Panc1 (cell line): Measurements from ENCODE around the gene DDAH1. TPM values are rescaled to one million over a fixed set of nuclear protein-coding genes. Genes with fewer than 3 reads are reported as not detected.

Experiments
- ATAC-seq: fragments of 200-7000 bp; cut with Tn5 transposase; 2 replicates; pipeline ENCODE4 v1.9.1; 2020; ENCODE audit warnings: mild to moderate bottlenecking, moderate library complexity
- BruUV-seq: library from RNA; stranded (reverse); fragments of 400-500 nt; replicated peaks from 2 replicates; lab custom pipeline; 2021; lab: Mats Ljungman, UMichigan
- CTCF ChIA-PET: fragments of 300-600 bp; sonication (Branson Sonifier 250); formaldehyde crosslinking; loops from one replicate; lab custom pipeline; 2022; ENCODE audit warnings: antibody characterized with exemption; lab: Charles Lee
- POLR2A ChIA-PET: fragments of 300-600 bp; sonication (Branson Sonifier 250); formaldehyde crosslinking; loops from one replicate; lab custom pipeline; 2022; ENCODE audit warnings: antibody characterized with exemption; lab: Charles Lee
- DNase-seq: peaks from one replicate; pipeline ENCODE4 v3.0.0-alpha.2; 2010; ENCODE audit warnings: low read depth, low spot score
- H3K27ac ChIP-seq: 2 replicates; pipeline ENCODE4 v1.5.1; 2011; ENCODE audit warnings: mild to moderate bottlenecking, low read length, inconsistent platforms
- H3K27me3 ChIP-seq: fragments of 200-500 bp; sonication (Bioruptor generic); 2 replicates; pipeline ENCODE4 v1.6.0; 2014; ENCODE audit warnings: low read length, inconsistent platforms; ENCODE audit not compliant: control insufficient read depth, insufficient read depth
- H3K36me3 ChIP-seq: fragments of 200-500 bp; sonication (Bioruptor generic); 2 replicates; pipeline ENCODE4 v1.5.1; 2014; ENCODE audit warnings: inconsistent platforms, mild to moderate bottlenecking, low read length, moderate library complexity; ENCODE audit not compliant: control insufficient read depth, insufficient read depth
- H3K4me1 ChIP-seq: 2 replicates; pipeline ENCODE4 v1.5.1; 2011; ENCODE audit warnings: inconsistent platforms, mild to moderate bottlenecking, low read length, moderate library complexity; ENCODE audit not compliant: control insufficient read depth, insufficient read depth
- H3K4me3 ChIP-seq, 2 experiments: 2 replicates each; pipeline ENCODE4 v1.5.1; 2011 to 2012; ENCODE audit warnings: low read depth in 2 of 2, low read length in 2 of 2, mild to moderate bottlenecking in 2 of 2, inconsistent platforms in 1 of 2, moderate library complexity in 1 of 2
- H3K9me3 ChIP-seq: fragments of 200-500 bp; sonication (Bioruptor generic); 2 replicates; pipeline ENCODE4 v1.5.1; 2014; ENCODE audit warnings: low read depth, mild to moderate bottlenecking, inconsistent platforms, low read length, moderate library complexity; ENCODE audit not compliant: control insufficient read depth, insufficient read depth
- CTCF ChIP-seq: fragments of 450-650 bp; IDR thresholded peaks from 2 replicates; pipeline ENCODE4 v1.5.1; 2017; ENCODE audit warnings: mild to moderate bottlenecking
- POLR2AphosphoS5 ChIP-seq: IDR thresholded peaks from 2 replicates; pipeline ENCODE4 v1.6.1; 2012; ENCODE audit warnings: mild to moderate bottlenecking, low read depth, low read length, moderate library complexity
- REST ChIP-seq, 2 experiments: IDR thresholded peaks; 2 replicates each; pipeline ENCODE4 v1.6.1; 2011 to 2012; ENCODE audit warnings: low read depth in 2 of 2, control low read depth in 1 of 2, low read length in 1 of 2, mild to moderate bottlenecking in 1 of 2, moderate library complexity in 1 of 2; ENCODE audit not compliant: insufficient read depth in 1 of 2
- SIN3A ChIP-seq: IDR thresholded peaks from 2 replicates; pipeline ENCODE4 v1.6.1; 2012; ENCODE audit warnings: low read depth, mild to moderate bottlenecking, low read length, moderate library complexity, borderline replicate concordance; ENCODE audit not compliant: insufficient read depth
- TCF7L2 ChIP-seq: IDR thresholded peaks from 2 replicates; pipeline ENCODE4 v1.6.1; 2011; ENCODE audit warnings: mild to moderate bottlenecking, low read depth, low read length, inconsistent platforms
- in situ Hi-C: cut with HindIII; loops from 2 replicates; pipeline ENCODE4 v1.10.0; 2016; ENCODE audit warnings: low sequenced_read_pairs, low pct_unique_long_range_greater_than_20kb
- intact Hi-C: fragments of 100-400 bp; cut with micrococcal nuclease; formaldehyde crosslinking; loops from one replicate; pipeline ENCODE4 v1.10.0; 2022; ENCODE audit not compliant: unreplicated experiment
- total RNA-seq: library from RNA; stranded (reverse); gene quantifications from one replicate; pipeline ENCODE4 v1.2.1, GENCODE V29; 2021; ENCODE audit not compliant: unreplicated experiment

DDAH1 gene
- total RNA-seq, 1 experiment from 2014 or later = 85.4 TPM

- H3K4me3 ChIP-seq = no peak overlapping the region
- BruUV-seq = no TSS peak
- CTCF ChIA-PET = no interaction called here
- POLR2A ChIA-PET = interaction anchor here (0.6 to 1.3 kb wide), 2 partner anchors 39 to 377 kb away, joined by 3 read pairs; partner anchors contain the start of gene BCL10
- H3K27ac ChIP-seq = peak overlapping the region; percentile 85
- H3K36me3 ChIP-seq = peaks cover 6% of the 10 kb centered on the region
- intact Hi-C loops (no loop called here), in situ Hi-C loops (loop anchor here (25.0 kb wide), 1 partner anchor 372 kb away; no protein-coding TSS in a partner anchor)
- TF ChIP-seq SIN3A (no peak), POLR2AphosphoS5 (no peak), TCF7L2 (no peak), REST (IDR thresholded peaks at IDR 0.05; ENCODE audit: insufficient read depth in 1 of 2, low read depth in 2 of 2, low read length in 1 of 2) (no peak), CTCF (no peak)
- peaks cover 4% of the 10 kb centered on the region; the same call in 1 of the 2 replicates for H3K9me3 ChIP-seq
- no peaks in the 10 kb centered on the region for H3K27me3 ChIP-seq
- DNase-seq = no peak
- peaks cover 43% of the 10 kb centered on the region for H3K4me1 ChIP-seq
- no peak for ATAC-seq
Observed at GRCh38 chr1:85315789-85316188, 149.2 kb downstream of the DDAH1 start.

GRCh38 chr1:85314726-85315125, 150.2 kb downstream of the DDAH1 start:
- in situ Hi-C loops = loop anchor here (25.0 kb wide), 1 partner anchor 373 kb away; no protein-coding TSS in a partner anchor
- POLR2A ChIA-PET = interaction anchor here (0.6 to 1.0 kb wide), 2 partner anchors 269 to 304 kb away, joined by 3 read pairs; no protein-coding TSS in a partner anchor
- Histone ChIP-seq H3K27ac (peak overlapping the region; percentile 85), H3K27me3 (no peaks in the 10 kb centered on the region), H3K36me3 (peaks cover 6% of the 10 kb centered on the region), H3K4me1 (peaks cover 35% of the 10 kb centered on the region), H3K4me3 (no peak overlapping the region), H3K9me3 (peaks cover 4% of the 10 kb centered on the region; the same call in 1 of the 2 replicates)
- TF ChIP-seq CTCF (no peak), REST (IDR thresholded peaks at IDR 0.05; ENCODE audit: insufficient read depth in 1 of 2, low read depth in 2 of 2, low read length in 1 of 2) (no peak), POLR2AphosphoS5 (no peak), SIN3A (no peak), TCF7L2 (no peak)
- intact Hi-C loops = no loop called here
- ATAC-seq = peak; percentile 6; the same call in 1 of the 2 replicates
- BruUV-seq = no TSS peak
- CTCF ChIA-PET = interaction anchor here (0.9 kb wide), 1 partner anchor 271 kb away, joined by 3 read pairs; no protein-coding TSS in a partner anchor
- DNase-seq = no peak
